ENCODE measurements around the gene OTOG.

OTOG gene

DNA sequence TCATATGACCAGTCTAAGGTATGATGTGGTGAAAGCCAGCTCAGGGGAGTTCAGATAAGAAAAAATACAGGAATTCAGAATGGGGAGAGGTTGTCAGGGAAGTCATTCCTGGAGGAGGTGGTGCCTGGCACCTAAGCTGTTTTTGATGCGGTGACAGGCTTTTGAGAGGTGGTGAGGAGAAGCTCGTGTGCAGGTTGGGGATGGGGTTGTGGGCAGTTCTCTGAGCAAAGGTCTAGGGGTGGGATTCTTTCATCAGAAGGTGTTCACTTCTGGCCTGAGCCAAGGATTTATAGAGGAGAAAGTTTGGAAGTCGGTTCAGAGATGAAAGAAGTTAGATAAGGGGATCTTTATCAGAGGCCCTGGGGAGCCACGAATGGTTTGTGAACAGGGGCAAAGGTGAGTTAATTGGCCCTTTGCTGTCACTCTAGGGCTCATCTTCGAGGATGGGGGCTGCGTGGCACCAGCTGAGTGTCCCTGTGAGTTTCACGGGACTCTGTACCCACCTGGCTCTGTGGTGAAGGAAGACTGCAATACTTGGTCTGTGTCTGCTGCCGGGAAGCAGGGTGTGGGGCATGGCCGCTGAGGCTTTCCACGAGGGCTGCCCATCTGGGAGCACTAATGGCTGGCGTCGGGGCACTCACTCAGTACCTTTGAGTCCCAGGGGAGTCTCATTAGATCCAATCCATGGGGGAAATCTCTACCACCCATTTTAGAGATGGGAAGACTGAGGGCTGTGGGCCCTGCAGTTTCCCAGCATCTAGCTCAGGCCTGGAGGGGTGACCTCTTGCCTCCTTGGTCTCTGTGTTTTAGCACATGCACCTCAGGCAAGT lies 13.4 kb downstream of the OTOG start:
- no peak for DNase-seq (ENCODE audit: low read depth)

GRCh38 chr11:17561111-17561415 lies 14.0 kb downstream of the OTOG start:
- DNase-seq (ENCODE audit: low read depth): no peak

DNA sequence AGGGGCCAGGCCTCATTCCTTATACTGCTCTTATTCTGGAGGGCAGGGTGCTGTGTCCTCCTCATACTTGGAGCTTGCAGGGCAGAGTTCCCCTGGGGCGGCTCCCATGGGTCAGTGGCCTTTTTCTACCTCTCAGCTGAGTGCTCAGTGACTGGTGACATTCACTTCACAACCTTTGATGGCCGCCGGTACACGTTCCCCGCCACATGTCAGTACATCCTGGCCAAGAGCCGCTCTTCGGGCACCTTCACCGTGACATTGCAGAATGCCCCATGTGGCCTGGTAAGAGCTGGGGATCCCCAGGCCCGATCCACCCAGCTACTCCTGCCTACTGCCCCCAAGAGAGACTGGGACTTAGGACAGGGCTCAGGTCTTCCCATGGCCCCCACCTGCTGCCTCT lies 14.5 kb downstream of the OTOG start:
- DNase-seq (ENCODE audit: low read depth): no peak

DNA sequence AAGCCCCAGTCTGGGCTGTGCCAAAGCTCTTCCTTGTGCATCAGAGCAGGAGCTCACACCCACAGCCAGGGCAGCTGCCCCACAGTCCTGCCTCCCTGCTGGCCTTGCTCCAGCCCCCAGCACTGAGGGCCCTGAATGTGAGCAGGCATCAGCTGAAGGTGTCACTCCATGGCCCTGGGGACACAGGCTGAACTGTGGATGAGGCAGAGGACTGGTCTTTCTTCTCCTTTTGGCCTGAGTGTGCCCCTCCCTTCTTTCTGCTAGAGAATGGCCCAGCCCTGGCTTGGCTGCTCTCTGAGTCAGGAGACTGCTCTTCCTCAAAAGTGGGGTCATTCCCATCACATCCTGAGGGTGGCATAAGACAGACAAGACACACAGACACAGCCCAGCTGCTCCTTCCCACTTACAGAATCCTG lies 16.2 kb downstream of the OTOG start:
- no peak for DNase-seq (ENCODE audit: low read depth)

DNA sequence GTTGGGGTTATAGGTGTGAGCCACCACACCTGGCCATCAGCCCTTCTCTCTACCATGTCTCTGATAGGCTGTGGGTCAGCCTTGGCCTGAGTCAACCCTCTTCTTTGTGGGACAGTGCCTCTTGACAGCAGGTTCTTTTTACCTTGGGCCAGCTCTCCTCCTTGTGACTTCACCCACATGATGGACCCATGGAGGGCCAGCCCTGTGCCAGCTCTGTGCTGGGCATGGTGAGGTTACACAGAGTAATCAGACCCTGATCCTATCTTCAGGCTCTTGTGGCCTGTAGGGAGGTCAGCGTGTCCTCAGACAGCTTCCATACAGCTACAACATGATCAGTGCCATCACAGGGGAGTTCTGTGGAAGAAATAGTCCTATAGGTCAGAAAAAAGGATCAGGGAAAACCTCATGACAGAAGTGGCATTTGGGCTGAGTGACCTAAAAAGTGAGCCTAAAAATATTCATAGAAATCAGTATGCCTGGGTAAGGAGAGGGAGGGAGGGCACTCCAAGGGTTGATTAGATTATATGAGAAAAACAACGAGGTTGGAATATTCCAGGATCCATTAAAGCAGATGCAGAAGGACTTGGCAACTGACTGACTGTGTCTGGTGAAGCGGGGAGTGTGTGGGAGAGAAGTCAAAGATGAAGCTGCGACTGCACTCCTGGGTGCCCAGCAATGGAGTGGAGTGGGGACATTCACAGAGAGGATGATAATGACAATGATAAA lies 17.1 kb downstream of the OTOG start:
- DNase-seq (ENCODE audit: low read depth): no peak

DNA sequence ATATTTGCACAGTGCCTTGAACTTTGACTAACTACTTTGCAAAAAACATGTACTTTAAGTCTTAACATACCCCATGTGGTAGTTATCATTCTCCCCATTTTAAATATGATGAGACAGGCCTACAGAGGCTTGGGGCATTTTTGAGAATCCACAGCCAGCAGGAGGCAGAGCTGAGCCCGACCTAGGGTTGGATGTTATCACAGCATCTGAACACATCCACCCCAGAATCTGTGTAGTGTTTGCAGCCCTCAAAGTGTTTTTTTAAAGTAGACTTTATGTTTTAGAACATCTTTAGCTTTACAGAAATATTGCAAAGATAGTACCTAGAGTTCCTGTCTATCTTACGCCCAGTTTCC lies 17.6 kb downstream of the OTOG start:
- DNase-seq (ENCODE audit: low read depth): no peak

DNA sequence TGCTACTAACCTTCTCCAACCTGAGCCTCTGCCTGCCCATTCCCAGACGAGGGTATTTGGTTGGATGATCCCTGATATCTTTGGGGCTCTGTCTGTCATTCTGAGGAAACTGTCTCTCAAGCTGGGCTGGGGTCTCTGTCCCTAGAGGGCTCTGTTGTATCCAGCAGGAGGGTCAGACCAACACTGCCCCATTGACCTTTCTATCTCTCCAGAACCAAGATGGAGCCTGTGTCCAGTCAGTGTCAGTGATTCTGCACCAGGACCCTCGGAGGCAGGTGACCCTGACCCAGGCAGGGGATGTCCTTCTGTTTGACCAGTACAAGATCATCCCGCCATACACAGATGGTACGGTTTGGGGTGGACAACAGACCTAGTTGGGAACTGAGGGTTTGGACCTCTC lies 21.9 kb downstream of the OTOG start:
- DNase-seq (ENCODE audit: low read depth): no peak

DNA sequence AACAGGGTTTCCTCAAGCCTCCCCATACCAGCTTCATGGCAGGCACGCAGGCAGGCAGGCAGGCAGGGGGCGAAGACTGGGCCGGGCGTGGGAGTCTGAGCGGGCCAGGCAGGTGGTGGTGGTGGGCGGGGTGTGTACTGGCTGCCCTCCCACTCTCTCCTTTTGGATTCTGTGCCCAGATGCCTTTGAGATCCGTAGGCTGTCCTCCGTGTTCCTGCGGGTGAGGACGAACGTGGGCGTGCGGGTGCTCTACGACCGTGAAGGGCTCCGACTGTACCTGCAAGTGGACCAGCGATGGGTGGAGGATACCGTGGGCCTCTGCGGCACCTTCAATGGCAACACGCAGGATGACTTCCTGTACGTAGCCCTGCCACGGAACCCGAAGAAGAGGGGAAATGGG lies 23.0 kb downstream of the OTOG start:
- no peak for DNase-seq (ENCODE audit: low read depth)

GRCh38 chr11:17571431-17572358 lies 24.6 kb downstream of the OTOG start:
- no peak for DNase-seq (ENCODE audit: low read depth)

GRCh38 chr11:17572359-17572690 lies 25.3 kb downstream of the OTOG start:
- no peak for DNase-seq (ENCODE audit: low read depth)

DNA sequence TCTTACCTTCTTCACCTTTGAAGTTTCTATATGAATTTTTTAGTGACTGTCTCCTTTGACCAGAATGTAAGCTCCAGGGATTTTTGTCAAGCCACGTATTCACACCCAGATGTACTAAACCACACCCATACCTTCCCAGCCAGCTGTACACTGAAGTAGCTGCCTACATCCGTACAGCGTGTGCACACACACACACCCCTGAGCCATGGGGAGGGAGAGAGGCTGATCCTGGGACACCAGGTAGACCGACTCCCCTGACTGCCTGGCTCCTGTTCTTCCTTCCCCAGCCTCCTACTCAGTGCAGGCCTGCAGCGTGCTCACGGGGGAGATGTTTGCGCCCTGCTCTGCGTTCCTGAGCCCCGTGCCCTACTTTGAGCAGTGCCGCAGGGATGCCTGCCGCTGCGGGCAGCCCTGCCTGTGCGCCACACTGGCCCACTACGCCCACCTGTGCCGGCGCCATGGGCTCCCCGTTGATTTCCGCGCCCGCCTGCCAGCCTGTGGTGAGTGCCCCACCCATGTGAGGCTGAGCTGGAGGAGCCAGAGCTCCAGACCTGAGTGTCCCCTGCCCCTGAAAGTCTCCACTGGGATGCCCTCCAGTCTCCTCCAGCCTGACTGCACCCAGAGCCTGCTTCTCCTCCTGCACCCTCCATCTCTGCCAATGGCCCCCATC lies 25.9 kb downstream of the OTOG start:
- DNase-seq (ENCODE audit: low read depth): no peak

DNA sequence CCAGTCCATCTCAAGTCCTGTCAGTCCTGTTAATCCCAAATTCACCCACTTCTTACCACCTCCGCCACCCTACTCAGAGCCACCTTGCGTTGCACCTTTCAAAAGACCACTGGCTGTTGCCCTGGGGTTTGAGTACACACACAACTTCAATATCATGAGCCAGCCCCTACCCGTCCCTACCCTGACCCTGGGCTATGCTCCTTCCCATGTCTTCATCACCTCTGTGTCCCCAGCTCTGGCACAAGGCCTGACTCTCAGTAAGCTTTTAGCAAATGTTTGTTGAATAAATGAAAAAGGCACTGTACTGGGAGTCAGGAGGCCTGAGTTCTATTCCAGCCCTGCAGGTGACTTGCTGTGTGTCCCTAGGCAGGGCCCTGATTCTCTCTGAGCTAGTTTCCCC lies 26.5 kb downstream of the OTOG start:
- no peak for DNase-seq (ENCODE audit: low read depth)

GRCh38 chr11:17574141-17575091 lies 27.4 kb downstream of the OTOG start:
- no peak for DNase-seq (ENCODE audit: low read depth)

- DNase-seq (ENCODE audit: low read depth): no peak
Observed at GRCh38 chr11:17575431-17576425, 28.7 kb downstream of the OTOG start.

- no peak for DNase-seq (ENCODE audit: low read depth)
Observed at GRCh38 chr11:17578296-17578695, 31.2 kb downstream of the OTOG start.

- no peak for DNase-seq (ENCODE audit: low read depth)
Observed at GRCh38 chr11:17578958-17579357, 31.9 kb downstream of the OTOG start.

- no peak for DNase-seq (ENCODE audit: low read depth)
Observed at GRCh38 chr11:17579451-17579850, 32.4 kb downstream of the OTOG start.

- DNase-seq (ENCODE audit: low read depth): no peak
Observed at GRCh38 chr11:17580271-17580670, 33.2 kb downstream of the OTOG start.

GRCh38 chr11:17581036-17581731 lies 34.1 kb downstream of the OTOG start:
- DNase-seq (ENCODE audit: low read depth): no peak
